HepG2 (cell line): ENCODE measurements around the gene SOX4. TPM values are rescaled to one million over a fixed set of nuclear protein-coding genes. Genes with fewer than 3 reads are reported as not detected.
A peak's percentile ranks its signal among the peaks of the same experiment; 100 is the strongest.

ENCODE experiments used
- DMTF1 ChIP-seq: sonication (generic); formaldehyde crosslinking; IDR thresholded peaks from 2 replicates; pipeline ENCODE4 v1.4.0; 2020; ENCODE audit warnings: mild to moderate bottlenecking, missing genetic modification reagents
- FOXC1 ChIP-seq: sonication (generic); formaldehyde crosslinking; IDR thresholded peaks from 2 replicates; pipeline ENCODE4 v1.8.0; 2022; ENCODE audit warnings: mild to moderate bottlenecking, missing genetic modification reagents, borderline replicate concordance
- GABPB1 ChIP-seq: IDR thresholded peaks from 2 replicates; pipeline ENCODE4 v1.6.1; 2016; ENCODE audit warnings: mild to moderate bottlenecking, missing genetic modification reagents, moderate library complexity, missing compliant biosample characterization
- MTF1 ChIP-seq: sonication (generic); formaldehyde crosslinking; IDR thresholded peaks from 2 replicates; pipeline ENCODE4 v1.5.0; 2020; ENCODE audit warnings: missing genetic modification reagents
- PHF8 ChIP-seq: sonication (generic); formaldehyde crosslinking; IDR thresholded peaks from 2 replicates; pipeline ENCODE4 v1.5.0; 2020; ENCODE audit warnings: missing genetic modification reagents
- SIN3B ChIP-seq: fragments of 150-350 bp; IDR thresholded peaks from 2 replicates; pipeline ENCODE4 v1.6.1; 2014; ENCODE audit warnings: low read length
- TFDP2 ChIP-seq: sonication (generic); formaldehyde crosslinking; IDR thresholded peaks from 2 replicates; pipeline ENCODE4 v1.4.0; 2020; ENCODE audit warnings: missing genetic modification reagents
- ZFY ChIP-seq: sonication (generic); formaldehyde crosslinking; IDR thresholded peaks from 2 replicates; pipeline ENCODE4 v1.4.0; 2020; ENCODE audit warnings: missing genetic modification reagents
- ZNF260 ChIP-seq: sonication (generic); formaldehyde crosslinking; IDR thresholded peaks from 2 replicates; pipeline ENCODE4 v1.4.0; 2020; ENCODE audit warnings: missing genetic modification reagents, low read depth, mild to moderate bottlenecking, borderline replicate concordance
- ZNF292 ChIP-seq: sonication (generic); formaldehyde crosslinking; IDR thresholded peaks from 2 replicates; pipeline ENCODE4 v1.8.1; 2022; ENCODE audit warnings: mild to moderate bottlenecking, low read depth, missing genetic modification reagents, borderline replicate concordance
- ZNF326 ChIP-seq: sonication (generic); formaldehyde crosslinking; IDR thresholded peaks from 2 replicates; pipeline ENCODE4 v1.4.0; 2020; ENCODE audit warnings: missing genetic modification reagents, borderline replicate concordance
- ZNF605 ChIP-seq: sonication (generic); formaldehyde crosslinking; IDR thresholded peaks from 2 replicates; pipeline ENCODE4 v1.8.0; 2022; ENCODE audit warnings: mild to moderate bottlenecking, missing genetic modification reagents
- ZNF879 ChIP-seq: sonication (generic); formaldehyde crosslinking; IDR thresholded peaks from 2 replicates; pipeline ENCODE4 v1.8.1; 2023; ENCODE audit warnings: missing genetic modification reagents
- ZSCAN21 ChIP-seq: sonication (generic); formaldehyde crosslinking; IDR thresholded peaks from 2 replicates; pipeline ENCODE4 v1.8.0; 2022; ENCODE audit warnings: mild to moderate bottlenecking, missing genetic modification reagents, moderate library complexity, borderline replicate concordance
- polyA plus RNA-seq, 8 experiments: library from polyadenylated mRNA; depleted of rRNA in 3 of 8; stranded (reverse) in 7 of 8; unstranded in 1 of 8; fragments of >200 nt; fragmentation: Illumina TruSeq in 4 of 8; extraction: Trizol in 4 of 8; gene quantifications; 2 replicates each; pipeline versions ENCODE4 v1.2.1 to v1.2.3, GENCODE V29; 2011 to 2016; ENCODE audit warnings: low read depth in 4 of 8, missing spikeins in 1 of 8, mixed read lengths in 1 of 8; ENCODE audit not compliant: insufficient read depth in 1 of 8
- total RNA-seq, 5 experiments: library from RNA; depleted of rRNA; stranded (reverse); fragments of >200 nt; fragmentation: Illumina TruSeq; extraction: Trizol; gene quantifications; 2 replicates each; pipeline ENCODE4 v1.2.3, GENCODE V29; 2016; ENCODE audit warnings: low read depth in 1 of 5
- TF ChIP-seq, protein P1 (sequence below): sonication (generic); formaldehyde crosslinking; IDR thresholded peaks from 2 replicates; pipeline ENCODE4 v1.4.0; 2020; ENCODE audit warnings: mild to moderate bottlenecking, missing genetic modification reagents
- TF ChIP-seq, protein P2 (sequence below): sonication (generic); formaldehyde crosslinking; IDR thresholded peaks from 2 replicates; pipeline ENCODE4 v1.4.0; 2020; ENCODE audit warnings: mild to moderate bottlenecking, low read depth, missing genetic modification reagents
- TF ChIP-seq, protein P3 (sequence below): sonication (generic); formaldehyde crosslinking; IDR thresholded peaks from 2 replicates; pipeline ENCODE4 v1.4.0; 2020; ENCODE audit warnings: missing genetic modification reagents
- TF ChIP-seq, protein P4 (sequence below), 2 experiments: fragments of 450-650 bp in 1 of 2; sonication (generic) in 1 of 2; formaldehyde crosslinking; IDR thresholded peaks; 2 replicates each; pipeline versions ENCODE4 v1.5.0 to v1.8.0; 2020 to 2022; ENCODE audit warnings: mild to moderate bottlenecking in 1 of 2, missing genetic modification reagents in 1 of 2

SOX4 gene
- total and polyA plus RNA-seq, 2 of the 13 experiments (the other 11 are each of a cell fraction or from before 2014, with no cell fraction given) = 2.6 to 3.4 TPM

- TF ChIP-seq ZFY (CRISPR knock-in tag) (peak; percentile 47), PHF8 (CRISPR knock-in tag) (no peak), ZNF605 (CRISPR knock-in tag) (peak; percentile 54; the same call in 1 of the 2 replicates), DMTF1 (CRISPR knock-in tag) (0 out of 2 replicates have a peak, but pooled peaks have one; percentile 24), ZNF292 (peak; percentile 84), SIN3B (no peak), ZSCAN21 (CRISPR knock-in tag) (no peak), TFDP2 (CRISPR knock-in tag) (0 out of 2 replicates have a peak, but pooled peaks have one; percentile 19), GABPB1 (CRISPR knock-in tag) (peak; percentile 8; the same call in 1 of the 2 replicates), ZNF260 (CRISPR knock-in tag) (no peak), ZNF326 (CRISPR knock-in tag) (no peak), FOXC1 (CRISPR knock-in tag) (peak; percentile 62; the same call in 1 of the 2 replicates), ZNF879 (peak; percentile 83), MTF1 (CRISPR knock-in tag) (no peak)
- TF ChIP-seq, protein P1, sequence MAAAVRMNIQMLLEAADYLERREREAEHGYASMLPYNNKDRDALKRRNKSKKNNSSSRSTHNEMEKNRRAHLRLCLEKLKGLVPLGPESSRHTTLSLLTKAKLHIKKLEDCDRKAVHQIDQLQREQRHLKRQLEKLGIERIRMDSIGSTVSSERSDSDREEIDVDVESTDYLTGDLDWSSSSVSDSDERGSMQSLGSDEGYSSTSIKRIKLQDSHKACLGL (CRISPR knock-in tag) = peak; percentile 39; the same call in 1 of the 2 replicates
- TF ChIP-seq, protein P2, sequence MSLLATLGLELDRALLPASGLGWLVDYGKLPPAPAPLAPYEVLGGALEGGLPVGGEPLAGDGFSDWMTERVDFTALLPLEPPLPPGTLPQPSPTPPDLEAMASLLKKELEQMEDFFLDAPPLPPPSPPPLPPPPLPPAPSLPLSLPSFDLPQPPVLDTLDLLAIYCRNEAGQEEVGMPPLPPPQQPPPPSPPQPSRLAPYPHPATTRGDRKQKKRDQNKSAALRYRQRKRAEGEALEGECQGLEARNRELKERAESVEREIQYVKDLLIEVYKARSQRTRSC = 0 out of 2 replicates have a peak, but pooled peaks have one; percentile 58
- TF ChIP-seq, protein P3, sequence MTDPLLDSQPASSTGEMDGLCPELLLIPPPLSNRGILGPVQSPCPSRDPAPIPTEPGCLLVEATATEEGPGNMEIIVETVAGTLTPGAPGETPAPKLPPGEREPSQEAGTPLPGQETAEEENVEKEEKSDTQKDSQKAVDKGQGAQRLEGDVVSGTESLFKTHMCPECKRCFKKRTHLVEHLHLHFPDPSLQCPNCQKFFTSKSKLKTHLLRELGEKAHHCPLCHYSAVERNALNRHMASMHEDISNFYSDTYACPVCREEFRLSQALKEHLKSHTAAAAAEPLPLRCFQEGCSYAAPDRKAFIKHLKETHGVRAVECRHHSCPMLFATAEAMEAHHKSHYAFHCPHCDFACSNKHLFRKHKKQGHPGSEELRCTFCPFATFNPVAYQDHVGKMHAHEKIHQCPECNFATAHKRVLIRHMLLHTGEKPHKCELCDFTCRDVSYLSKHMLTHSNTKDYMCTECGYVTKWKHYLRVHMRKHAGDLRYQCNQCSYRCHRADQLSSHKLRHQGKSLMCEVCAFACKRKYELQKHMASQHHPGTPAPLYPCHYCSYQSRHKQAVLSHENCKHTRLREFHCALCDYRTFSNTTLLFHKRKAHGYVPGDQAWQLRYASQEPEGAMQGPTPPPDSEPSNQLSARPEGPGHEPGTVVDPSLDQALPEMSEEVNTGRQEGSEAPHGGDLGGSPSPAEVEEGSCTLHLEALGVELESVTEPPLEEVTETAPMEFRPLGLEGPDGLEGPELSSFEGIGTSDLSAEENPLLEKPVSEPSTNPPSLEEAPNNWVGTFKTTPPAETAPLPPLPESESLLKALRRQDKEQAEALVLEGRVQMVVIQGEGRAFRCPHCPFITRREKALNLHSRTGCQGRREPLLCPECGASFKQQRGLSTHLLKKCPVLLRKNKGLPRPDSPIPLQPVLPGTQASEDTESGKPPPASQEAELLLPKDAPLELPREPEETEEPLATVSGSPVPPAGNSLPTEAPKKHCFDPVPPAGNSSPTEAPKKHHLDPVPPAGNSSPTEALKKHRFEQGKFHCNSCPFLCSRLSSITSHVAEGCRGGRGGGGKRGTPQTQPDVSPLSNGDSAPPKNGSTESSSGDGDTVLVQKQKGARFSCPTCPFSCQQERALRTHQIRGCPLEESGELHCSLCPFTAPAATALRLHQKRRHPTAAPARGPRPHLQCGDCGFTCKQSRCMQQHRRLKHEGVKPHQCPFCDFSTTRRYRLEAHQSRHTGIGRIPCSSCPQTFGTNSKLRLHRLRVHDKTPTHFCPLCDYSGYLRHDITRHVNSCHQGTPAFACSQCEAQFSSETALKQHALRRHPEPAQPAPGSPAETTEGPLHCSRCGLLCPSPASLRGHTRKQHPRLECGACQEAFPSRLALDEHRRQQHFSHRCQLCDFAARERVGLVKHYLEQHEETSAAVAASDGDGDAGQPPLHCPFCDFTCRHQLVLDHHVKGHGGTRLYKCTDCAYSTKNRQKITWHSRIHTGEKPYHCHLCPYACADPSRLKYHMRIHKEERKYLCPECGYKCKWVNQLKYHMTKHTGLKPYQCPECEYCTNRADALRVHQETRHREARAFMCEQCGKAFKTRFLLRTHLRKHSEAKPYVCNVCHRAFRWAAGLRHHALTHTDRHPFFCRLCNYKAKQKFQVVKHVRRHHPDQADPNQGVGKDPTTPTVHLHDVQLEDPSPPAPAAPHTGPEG = no peak
- TF ChIP-seq, protein P4, sequence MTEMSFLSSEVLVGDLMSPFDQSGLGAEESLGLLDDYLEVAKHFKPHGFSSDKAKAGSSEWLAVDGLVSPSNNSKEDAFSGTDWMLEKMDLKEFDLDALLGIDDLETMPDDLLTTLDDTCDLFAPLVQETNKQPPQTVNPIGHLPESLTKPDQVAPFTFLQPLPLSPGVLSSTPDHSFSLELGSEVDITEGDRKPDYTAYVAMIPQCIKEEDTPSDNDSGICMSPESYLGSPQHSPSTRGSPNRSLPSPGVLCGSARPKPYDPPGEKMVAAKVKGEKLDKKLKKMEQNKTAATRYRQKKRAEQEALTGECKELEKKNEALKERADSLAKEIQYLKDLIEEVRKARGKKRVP (CRISPR knock-in tag; IDR thresholded peaks at IDR 0.05) = peak in 1 of 2 experiments; percentile 41; a peak in 1 of 4 replicates
These were observed 5.5 kb upstream of the SOX4 start (continued) for GRCh38 chr6:21587961-21588480.
